Osteocyte (in vitro differentiated cells): ENCODE data around the gene GIMAP8. TPM values are rescaled to one million over a fixed set of nuclear protein-coding genes. Genes with fewer than 3 reads are reported as not detected.
"Not testable (repeated sequence)": the region's sequence is repeated elsewhere in the genome, so short reads cannot be mapped to it uniquely, and the experiment has no call there.

Experiments used
- DNase-seq: peaks from one replicate; pipeline ENCODE4 v3.0.0; 2021; ENCODE audit warnings: mixed read lengths; ENCODE audit not compliant: unreplicated experiment; ENCODE audit errors: extremely low spot score
- H3K27ac Mint-ChIP-seq: one replicate; pipeline ENCODE4 v1.8.0; 2021; ENCODE audit warnings: mild to moderate bottlenecking, mixed read lengths; ENCODE audit not compliant: unreplicated experiment
- H3K27me3 Mint-ChIP-seq: one replicate; pipeline ENCODE4 v1.8.0; 2021; ENCODE audit warnings: mixed read lengths; ENCODE audit not compliant: unreplicated experiment
- H3K36me3 Mint-ChIP-seq: one replicate; pipeline ENCODE4 v1.8.0; 2021; ENCODE audit warnings: mixed read lengths; ENCODE audit not compliant: unreplicated experiment
- H3K4me1 Mint-ChIP-seq: one replicate; pipeline ENCODE4 v1.8.0; 2021; ENCODE audit warnings: mixed read lengths; ENCODE audit not compliant: unreplicated experiment
- H3K4me3 Mint-ChIP-seq: one replicate; pipeline ENCODE4 v1.8.0; 2021; ENCODE audit warnings: mild to moderate bottlenecking, moderate library complexity, mixed read lengths; ENCODE audit not compliant: unreplicated experiment
- H3K9me3 Mint-ChIP-seq: one replicate; pipeline ENCODE4 v1.8.0; 2021; ENCODE audit warnings: mixed read lengths; ENCODE audit not compliant: unreplicated experiment
- CTCF ChIP-seq: fragments of 200-600 bp; sonication (generic); IDR thresholded peaks from 2 replicates; pipeline ENCODE4 v1.5.0; 2021; ENCODE audit warnings: antibody characterized with exemption, mild to moderate bottlenecking, moderate library complexity
- total RNA-seq: library from RNA; stranded (reverse); gene quantifications from 2 replicates; pipeline ENCODE4 v1.2.1, GENCODE V29; 2021

GIMAP8 gene
- total RNA-seq, 1 donor from 2014 or later = not detected

GRCh38 chr7:150481922-150482321, 31.5 kb downstream of the GIMAP8 start:
- H3K4me1 Mint-ChIP-seq = no peaks in the 10 kb centered on the region
- H3K27ac Mint-ChIP-seq = no peak overlapping the region
- no peak for TF ChIP-seq CTCF
- no peak overlapping the region for H3K4me3 Mint-ChIP-seq
- DNase-seq = no peak
- no peaks in the 10 kb centered on the region for H3K9me3 Mint-ChIP-seq
- H3K36me3 Mint-ChIP-seq = no peaks in the 10 kb centered on the region
- no peaks in the 10 kb centered on the region for H3K27me3 Mint-ChIP-seq

- not testable (repeated sequence) for H3K9me3 Mint-ChIP-seq, H3K4me3 Mint-ChIP-seq, H3K27me3 Mint-ChIP-seq, H3K27ac Mint-ChIP-seq, H3K4me1 Mint-ChIP-seq, DNase-seq, H3K36me3 Mint-ChIP-seq
Measured at GRCh38 chr7:150483514-150483913, 33.1 kb downstream of the GIMAP8 start.

- H3K4me3 Mint-ChIP-seq, H3K27ac Mint-ChIP-seq, H3K27me3 Mint-ChIP-seq, DNase-seq, H3K4me1 Mint-ChIP-seq, H3K36me3 Mint-ChIP-seq, H3K9me3 Mint-ChIP-seq: not testable (repeated sequence)
Measured at GRCh38 chr7:150484071-150484470, 33.6 kb downstream of the GIMAP8 start.

- Mint-ChIP-seq H3K9me3 (no peaks in the 10 kb centered on the region), H3K27me3 (no peaks in the 10 kb centered on the region), H3K4me1 (no peaks in the 10 kb centered on the region), H3K4me3 (no peak overlapping the region), H3K36me3 (no peaks in the 10 kb centered on the region), H3K27ac (no peak overlapping the region)
- no peak for DNase-seq
- TF ChIP-seq CTCF = no peak
Measured at GRCh38 chr7:150487625-150488024, 37.2 kb downstream of the GIMAP8 start.

- DNase-seq = no peak
- no peak overlapping the region for H3K4me3 Mint-ChIP-seq
- H3K27ac Mint-ChIP-seq = no peak overlapping the region
- H3K9me3 Mint-ChIP-seq = no peaks in the 10 kb centered on the region
- no peaks in the 10 kb centered on the region for H3K36me3 Mint-ChIP-seq
- TF ChIP-seq CTCF = no peak
- H3K4me1 Mint-ChIP-seq = no peaks in the 10 kb centered on the region
- H3K27me3 Mint-ChIP-seq = no peaks in the 10 kb centered on the region
Measured at GRCh38 chr7:150489782-150490181, 39.4 kb downstream of the GIMAP8 start.

- H3K9me3 Mint-ChIP-seq, H3K4me3 Mint-ChIP-seq, H3K27me3 Mint-ChIP-seq, DNase-seq, H3K36me3 Mint-ChIP-seq, H3K27ac Mint-ChIP-seq, H3K4me1 Mint-ChIP-seq: not testable (repeated sequence)
Measured at GRCh38 chr7:150493442-150493841, 43.0 kb downstream of the GIMAP8 start.

GRCh38 chr7:150502519-150502918, 52.1 kb downstream of the GIMAP8 start:
- Mint-ChIP-seq H3K36me3 (no peaks in the 10 kb centered on the region), H3K4me3 (no peak overlapping the region), H3K27ac (no peak overlapping the region), H3K4me1 (no peaks in the 10 kb centered on the region), H3K9me3 (peaks cover 15% of the 10 kb centered on the region), H3K27me3 (no peaks in the 10 kb centered on the region)
- DNase-seq = no peak
- no peak for TF ChIP-seq CTCF
